ENCODE measurements around the gene NUDT19.
"Not testable (repeated sequence)": the region's sequence is repeated elsewhere in the genome, so short reads cannot be mapped to it uniquely, and the experiment has no call there.

NUDT19 gene

DNA sequence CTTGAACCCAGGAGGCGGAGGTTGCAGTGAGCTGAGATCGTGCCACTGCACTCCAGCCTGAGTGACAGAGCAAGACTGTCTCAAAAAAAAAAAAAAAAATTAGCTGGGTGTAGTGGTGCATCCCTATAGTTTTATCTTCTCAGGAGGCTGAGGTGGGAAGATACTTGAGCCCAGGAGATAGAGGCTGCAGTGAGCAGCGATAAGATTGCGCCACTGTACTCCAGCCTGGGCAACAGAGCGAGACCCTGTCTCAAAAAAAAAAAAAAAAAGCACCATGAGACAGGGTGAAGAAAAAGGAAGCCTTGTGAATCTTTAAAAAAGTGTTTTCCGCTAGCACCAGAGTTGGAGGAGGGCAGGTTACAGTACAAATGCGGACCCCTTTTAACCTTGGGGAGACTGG is 24.6 kb downstream of the NUDT19 start:
- DNase-seq (ENCODE audit: low spot score): not testable (repeated sequence)

DNA sequence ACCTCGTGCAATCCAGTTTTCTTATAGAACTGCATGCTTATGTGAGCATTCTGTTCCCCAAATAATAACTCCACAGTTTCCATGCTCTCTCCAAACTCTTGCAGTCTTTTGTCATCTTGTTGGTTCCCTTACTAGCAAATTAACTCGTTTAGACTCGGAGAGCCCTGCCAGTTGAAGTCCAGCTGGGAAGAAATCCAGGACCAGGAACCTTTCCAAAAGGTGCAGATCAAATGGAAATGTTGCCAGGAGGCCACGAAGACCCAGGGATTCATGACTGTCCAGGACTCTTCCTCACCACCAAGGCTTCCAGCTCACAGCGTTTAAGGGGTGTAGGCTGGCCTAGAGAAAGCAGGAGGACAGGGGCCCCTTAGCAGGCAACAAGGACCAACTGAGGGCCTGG is 25.9 kb downstream of the NUDT19 start:
- DNase-seq (ENCODE audit: low spot score): no peak

DNA sequence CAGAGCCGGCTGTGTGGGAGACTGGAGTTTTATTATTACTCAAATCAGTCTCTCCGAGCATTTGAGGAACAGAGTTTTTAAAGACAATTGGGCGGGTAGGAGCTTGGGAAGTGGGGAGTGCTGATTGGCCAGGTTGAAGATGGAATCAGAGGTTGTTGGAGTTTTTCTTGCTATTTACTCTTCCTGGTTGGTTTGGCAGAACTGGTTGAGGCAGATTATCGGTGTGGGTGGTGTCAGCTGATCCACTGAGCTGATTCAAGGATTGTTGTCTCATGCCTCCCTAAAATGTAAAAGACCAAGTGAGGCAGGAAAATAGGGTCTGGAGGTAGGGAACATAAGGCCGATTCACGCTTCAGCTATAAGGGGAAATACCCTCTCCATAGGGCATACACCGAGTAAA is 26.7 kb downstream of the NUDT19 start:
- no peak for DNase-seq (ENCODE audit: low spot score)

DNA sequence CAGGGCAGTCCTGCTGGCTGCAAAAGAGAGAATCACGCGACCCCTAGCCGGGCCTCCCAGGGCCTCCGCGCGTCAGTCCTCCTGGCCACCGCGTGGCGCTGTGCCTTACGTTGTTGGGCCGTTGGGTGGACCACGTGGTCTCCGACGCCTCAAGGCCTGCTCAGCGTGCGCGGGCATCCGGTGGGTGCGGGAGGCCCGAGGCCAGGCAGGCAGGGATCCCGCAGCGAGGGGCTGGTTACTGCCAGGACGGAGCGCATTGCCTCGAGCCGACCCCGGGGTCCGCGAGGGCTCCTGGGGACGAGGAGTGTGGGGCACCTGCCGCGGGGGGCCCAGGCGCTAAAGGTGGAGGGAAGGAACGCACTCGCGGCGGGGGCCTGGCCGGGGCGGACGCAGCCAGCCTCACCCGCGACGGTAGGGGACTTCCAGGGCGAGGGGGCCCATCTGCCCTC is 28.0 kb downstream of the NUDT19 start, which contains the start of gene TDRD12:
Gene TDRD12 (plus strand): TSS at position 157 of the 449 bp plus-strand sequence. CDS start 306 bp downstream, outside the sequence.
- DNase-seq (ENCODE audit: low spot score): no peak

DNA sequence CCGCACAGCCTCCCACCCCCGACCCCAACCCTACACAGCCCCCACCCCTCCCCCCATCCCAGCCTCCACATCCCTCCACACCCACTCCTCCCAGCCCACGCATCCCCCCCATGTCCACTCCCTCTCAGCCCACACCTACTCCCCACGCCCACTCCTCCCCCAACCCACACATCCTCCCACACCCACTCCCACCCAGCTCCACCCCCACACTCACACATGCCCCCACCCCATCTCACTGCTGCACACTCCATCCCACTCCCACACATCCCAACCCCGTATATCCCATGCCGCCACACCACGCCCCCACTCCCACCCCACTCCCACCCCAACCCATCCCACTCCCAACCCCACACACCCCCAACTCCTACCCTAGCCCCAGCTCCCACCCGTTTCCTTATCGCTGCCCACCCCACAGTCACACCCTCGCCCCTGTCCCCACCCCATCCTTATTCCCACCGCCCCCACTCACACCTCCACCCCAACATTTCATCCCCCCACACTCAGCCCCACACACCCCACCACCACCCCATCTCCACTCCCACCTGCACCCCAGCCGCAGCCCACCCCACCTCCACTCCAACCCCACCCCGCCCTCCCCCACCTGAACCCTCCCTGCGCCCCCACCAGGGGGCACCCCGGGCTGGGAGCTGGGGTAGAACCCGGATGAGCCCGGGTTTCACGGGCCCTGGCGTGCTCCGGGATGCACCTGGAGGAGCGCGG is 28.8 kb downstream of the NUDT19 start:
- DNase-seq (ENCODE audit: low spot score): no peak

DNA sequence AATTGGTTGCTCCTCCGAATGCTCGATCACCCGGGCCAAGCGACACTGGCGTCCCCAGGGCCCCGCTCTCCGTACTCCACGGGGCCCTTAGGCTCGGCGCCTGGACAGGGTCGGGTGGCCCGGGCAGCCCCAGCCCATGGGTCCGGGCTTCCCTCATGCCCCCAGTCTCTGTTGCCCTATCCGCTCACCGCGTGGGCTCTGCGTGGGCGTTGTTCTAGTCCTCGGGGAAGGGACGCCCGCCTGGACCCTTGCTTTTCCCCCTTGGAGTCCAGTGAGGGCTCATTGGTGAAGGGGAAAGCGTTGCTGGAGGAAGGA is 29.3 kb downstream of the NUDT19 start:
- no peak for DNase-seq (ENCODE audit: low spot score)

DNA sequence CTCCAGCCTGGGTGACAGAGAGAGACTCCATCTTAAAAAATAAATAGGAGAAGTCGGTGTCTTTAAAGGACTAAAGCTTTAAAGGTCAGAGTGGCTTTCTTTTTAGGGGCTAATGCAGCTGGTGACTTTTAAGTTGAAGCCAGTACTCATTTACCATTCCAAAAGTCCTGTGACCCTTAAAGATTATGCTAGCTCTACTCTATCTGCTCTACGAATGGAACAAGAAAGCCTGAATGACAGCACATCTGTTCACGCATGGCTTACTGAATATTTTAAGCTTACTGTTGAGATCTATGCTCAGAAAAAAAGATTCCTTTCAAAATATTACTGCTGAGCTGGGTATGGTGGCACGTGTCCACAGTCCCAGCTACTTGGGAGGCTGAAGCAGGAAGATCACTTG is 44.3 kb downstream of the NUDT19 start:
- no peak for DNase-seq (ENCODE audit: low spot score)

DNA sequence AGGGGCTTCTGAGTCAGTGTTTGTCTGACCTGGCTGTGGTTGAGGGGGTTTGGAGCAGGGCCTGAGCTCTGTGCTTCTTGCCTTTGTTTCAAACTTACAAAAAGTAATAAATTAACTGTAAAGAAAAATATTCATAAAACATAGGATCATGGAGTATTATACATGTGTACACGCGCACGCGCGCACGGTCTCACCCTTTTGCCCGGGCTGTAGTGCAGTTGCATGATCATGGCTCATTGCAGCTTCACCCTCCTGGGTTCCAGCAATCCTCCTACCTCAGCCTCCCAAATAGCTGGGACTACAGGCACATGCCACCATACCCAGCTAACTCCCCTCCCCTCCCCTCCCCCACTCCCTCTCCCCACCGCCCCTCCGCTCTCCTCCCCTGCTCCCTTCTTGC is 51.4 kb downstream of the NUDT19 start:
- DNase-seq (ENCODE audit: low spot score): no peak

DNA sequence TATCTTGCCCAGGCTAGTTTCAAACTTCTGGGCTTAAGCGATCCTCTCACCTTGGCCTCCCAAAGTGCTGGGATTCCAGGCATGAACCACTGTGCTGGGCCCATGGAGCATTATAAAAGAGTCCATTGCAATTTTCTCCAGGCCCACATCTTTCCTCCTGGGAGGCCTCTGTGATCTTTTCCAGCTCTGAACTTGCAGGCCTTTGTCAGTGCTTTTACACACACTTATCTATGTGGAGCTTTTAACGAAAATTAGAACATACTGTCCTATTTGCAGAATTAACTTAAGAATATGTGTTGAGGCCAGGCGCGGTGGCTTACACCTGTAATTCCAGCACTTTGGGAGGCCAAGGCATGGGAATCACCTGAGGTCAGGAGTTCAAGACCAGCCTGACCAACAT is 51.8 kb downstream of the NUDT19 start:
- DNase-seq (ENCODE audit: low spot score): no peak

DNA sequence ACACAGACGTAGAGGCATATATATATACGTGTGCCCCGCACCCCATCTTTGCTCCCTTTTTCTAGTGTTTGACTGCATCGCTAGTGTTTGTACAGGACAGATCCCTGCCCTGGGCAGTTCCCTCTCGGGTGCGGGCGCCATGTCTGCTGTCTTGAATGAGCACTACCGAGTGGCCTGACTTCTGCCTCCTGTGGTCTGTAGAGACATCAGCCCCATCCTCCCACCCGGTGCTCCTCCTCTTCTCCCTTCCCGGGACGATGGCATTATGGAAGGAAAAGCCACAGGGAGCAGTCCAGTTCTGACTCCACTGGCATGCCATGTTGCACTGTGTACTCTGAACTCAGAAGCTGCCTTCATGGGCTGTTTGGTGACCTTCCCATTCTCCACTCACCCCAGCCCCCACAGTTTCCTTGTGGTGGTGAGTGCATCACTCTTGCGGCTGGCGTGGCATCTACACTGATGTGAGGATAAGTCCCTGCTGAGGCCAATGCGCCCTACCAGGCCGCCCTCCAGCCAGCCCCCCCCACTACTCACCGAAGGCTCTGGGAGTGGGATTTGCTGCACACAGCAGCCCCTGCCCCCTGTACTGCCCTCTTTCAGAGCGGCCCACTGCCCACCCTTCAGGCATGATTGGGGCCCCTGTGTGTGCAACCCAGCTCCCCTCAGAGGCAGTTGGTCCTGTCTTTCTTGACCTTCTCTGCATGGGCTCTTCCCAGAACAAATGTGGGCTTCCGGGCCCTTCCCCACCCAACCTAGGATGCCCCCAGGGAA is 53.1 kb downstream of the NUDT19 start:
- no peak for DNase-seq (ENCODE audit: low spot score)

DNA sequence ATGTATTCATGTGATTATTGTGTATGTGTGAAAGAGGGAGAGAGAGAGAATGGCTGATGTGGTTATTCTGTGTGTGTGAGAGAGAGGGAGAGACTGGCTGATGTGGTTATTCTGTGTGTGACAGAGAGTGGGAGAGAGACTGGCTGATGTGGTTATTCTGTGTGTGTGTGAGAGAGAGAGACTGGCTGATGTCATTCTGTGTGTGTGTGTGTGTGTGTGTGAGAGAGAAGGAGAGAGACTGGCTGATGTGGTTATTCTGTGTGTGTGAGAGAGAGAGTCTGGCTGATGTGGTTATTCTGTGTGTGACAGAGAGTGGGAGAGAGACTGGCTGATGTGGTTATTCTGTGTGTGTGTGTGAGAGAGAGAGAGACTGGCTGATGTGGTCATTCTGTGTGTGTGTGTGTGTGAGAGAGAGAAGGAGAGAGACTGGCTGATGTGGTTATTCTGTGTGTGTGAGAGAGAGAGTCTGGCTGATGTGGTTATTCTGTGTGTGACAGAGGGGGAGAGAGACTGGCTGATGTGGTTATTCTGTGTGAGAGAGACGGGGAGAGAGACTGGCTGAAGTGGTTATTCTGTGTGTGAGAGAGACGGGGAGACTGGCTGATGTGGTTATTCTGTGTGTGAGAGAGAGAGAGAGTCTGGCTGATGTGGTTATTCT is 54.1 kb downstream of the NUDT19 start:
- DNase-seq (ENCODE audit: low spot score): not testable (repeated sequence)

DNA sequence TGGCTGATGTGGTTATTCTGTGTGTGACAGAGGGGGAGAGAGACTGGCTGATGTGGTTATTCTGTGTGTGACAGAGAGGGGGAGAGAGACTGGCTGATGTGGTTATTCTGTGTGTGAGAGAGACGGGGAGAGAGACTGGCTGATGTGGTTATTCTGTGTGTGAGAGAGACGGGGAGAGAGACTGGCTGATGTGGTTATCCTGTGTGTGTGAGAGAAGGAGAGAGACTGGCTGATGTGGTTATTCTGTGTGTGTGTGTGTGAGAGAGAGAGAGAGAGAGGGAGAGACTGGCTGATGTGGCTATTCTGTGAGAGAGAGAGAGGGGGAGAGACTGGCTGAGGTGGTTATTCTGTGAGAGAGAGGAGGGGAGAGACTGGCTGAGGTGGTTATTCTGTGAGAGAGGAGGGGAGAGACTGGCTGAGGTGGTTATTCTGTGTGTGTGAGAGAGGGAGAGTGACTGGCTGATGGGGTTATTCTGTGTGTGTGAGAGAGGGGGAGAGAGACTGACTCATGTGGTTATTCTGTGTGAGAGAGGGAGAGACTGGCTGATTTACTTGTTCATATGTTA is 55.1 kb downstream of the NUDT19 start:
- DNase-seq (ENCODE audit: low spot score): not testable (repeated sequence)

DNA sequence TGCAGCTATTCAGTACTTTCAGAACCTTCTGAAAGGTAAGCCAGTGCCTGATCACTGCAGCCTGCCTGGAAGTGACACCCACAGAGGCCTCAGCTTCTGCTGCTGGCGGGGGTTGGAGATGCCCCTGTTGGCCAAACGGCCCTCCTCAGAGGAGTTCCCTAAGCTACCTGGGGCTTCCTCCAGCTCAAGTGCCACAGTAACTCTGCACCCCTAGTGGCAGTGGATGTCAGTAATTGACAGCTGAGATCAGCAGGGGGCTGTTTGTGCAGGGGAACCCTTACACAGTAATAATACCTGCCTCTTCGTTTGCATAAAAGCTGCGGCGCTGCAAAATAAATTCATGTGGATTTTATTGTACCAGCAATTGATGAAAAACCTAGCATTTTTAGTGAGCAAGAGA is 56.9 kb downstream of the NUDT19 start:
- DNase-seq (ENCODE audit: low spot score): no peak

DNA sequence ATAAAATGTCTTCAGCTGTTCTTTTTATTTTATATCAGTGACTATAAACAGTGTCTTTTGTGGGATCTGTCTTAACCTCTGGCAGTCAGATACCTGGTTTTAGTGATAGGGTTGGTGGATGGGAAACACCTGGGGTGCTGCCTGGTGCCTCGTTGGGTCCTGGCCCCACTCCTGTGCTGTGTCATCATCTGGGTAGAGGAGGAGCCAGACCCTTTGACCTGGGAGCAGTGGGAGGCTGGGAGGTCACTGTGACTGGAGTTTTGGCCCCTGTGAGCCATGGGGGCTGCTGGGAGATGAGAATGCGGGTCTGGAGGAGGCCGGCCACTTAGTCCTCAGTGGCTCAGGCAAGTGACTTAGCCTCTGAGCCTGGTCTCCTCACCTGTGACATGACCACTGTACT is 57.3 kb downstream of the NUDT19 start:
- no peak for DNase-seq (ENCODE audit: low spot score)

DNA sequence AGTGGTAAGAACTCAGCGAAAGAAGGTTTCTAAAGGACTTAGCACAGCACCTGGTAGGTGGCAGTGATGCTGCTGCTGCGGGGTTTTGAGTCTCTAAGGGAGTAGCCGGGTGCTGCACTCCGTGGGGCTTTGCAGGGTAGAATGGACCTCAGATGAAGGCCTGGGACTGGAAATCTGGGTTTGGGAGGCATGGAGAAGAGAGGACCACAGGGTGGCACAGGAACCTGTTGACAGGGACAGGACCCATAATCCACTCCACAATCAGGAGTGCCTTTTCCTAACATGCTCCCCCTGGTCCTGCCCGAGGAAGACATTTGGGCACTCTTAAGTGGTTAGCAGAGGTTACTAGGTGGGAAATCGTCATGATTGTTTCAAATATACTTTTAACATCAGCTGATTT is 57.7 kb downstream of the NUDT19 start:
- no peak for DNase-seq (ENCODE audit: low spot score)

DNA sequence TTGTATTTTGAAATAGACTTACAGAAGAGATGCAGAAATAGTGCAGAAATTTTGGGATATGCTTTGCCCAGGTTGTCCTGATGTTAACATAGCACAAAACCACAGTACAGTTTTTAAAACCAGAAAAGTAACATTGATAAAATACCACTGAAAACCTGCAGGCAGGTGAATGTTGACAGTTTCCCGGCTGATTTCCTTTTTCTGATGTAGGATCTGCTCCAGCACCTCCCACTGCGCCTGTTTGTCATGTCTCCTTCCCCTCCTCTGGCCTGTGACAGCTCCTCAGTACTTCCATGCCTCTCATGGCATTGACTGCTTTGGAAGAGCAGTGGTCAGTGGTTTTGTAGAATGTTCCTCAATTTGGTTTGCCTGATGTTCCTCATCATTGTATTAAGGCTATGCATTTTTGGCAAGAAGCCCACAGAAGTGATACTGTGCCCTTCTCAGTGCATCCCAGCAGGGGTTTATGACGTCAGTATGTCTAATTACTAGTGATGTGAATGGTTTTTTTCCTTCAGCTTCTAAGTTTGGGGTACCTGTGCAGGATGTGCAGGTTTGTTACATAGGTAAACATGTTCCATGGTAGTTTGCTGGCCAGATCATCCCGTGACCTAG is 58.9 kb downstream of the NUDT19 start:
- no peak for DNase-seq (ENCODE audit: low spot score)

DNA sequence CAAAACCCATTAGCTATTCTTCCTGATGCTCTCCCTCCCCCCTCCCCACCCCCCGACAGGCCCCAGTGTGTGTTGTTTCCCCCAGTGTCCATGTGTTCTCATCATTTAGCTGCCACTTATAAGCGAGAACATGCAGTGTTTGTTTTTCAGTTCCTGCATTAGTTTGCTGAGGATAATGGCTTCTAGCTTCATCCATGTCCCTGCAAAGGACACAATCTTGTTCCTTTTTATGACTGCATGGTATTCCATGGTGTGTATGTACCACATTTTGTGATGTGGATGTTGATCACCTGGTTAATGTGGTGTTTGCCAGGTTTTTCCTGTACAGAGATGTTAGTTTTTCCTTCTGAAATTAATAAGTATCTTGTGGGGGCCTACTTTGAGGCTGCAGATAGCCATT is 59.4 kb downstream of the NUDT19 start:
- no peak for DNase-seq (ENCODE audit: low spot score)

DNA sequence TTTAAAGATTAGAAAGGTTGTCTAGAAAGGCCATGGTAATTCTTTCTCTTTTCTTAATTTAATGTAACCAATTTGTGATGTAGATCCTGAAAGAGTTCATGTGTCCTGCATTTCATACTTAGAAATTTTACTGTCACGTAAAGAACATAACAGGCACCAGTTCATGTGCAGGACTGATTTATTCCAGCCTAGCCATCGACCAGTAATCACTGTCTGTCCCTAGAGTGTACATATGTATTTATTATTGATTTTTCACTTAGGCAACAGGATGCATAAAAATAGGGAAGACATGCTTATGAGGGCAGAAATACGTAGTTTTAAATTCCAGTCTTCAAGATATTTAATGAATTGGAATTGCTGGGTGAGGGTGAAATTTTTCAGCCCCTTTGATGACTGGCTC is 65.6 kb downstream of the NUDT19 start:
- DNase-seq (ENCODE audit: low spot score): no peak
